ENCODE data around the gene DLGAP1.

- TF ChIP-seq FOSL1 (IDR thresholded peaks at IDR 0.05; ENCODE audit: insufficient read depth, low read depth, low read length) = no peak
- TF ChIP-seq POLR2A (IDR thresholded peaks at IDR 0.05; ENCODE audit: control extremely low read depth in 1 of 2, low read depth in 2 of 2, low read length in 2 of 2) = no peak
- no peak for TF ChIP-seq CBX8 (IDR thresholded peaks at IDR 0.05; ENCODE audit: borderline replicate concordance, low read depth, low read length)
- no peak for TF ChIP-seq SIRT6 (IDR thresholded peaks at IDR 0.05; ENCODE audit: low read length)
- no peak for TF ChIP-seq CTCF (IDR thresholded peaks at IDR 0.05; ENCODE audit: control extremely low read depth in 1 of 3, insufficient read depth in 1 of 3, low read depth in 1 of 3, low read length in 3 of 3)
- TF ChIP-seq RXRA (IDR thresholded peaks at IDR 0.05; ENCODE audit: insufficient read depth, low read depth, low read length) = no peak
- no peak for TF ChIP-seq EP300 (IDR thresholded peaks at IDR 0.05; ENCODE audit: borderline replicate concordance in 1 of 2, low read depth in 2 of 2, low read length in 2 of 2)
- TF ChIP-seq BCL11A (IDR thresholded peaks at IDR 0.05; ENCODE audit: low read depth in 2 of 2, low read length in 2 of 2) = no peak
- no peak for TF ChIP-seq CREB1 (IDR thresholded peaks at IDR 0.05)
- no peak for TF ChIP-seq SIX5 (IDR thresholded peaks at IDR 0.05; ENCODE audit: low read depth, low read length)
- TF ChIP-seq MAFK (IDR thresholded peaks at IDR 0.05; ENCODE audit: low read depth, low read length) = no peak
Measured at GRCh38 chr18:3914833-3915610, 540.1 kb downstream of the DLGAP1 start.
